HEK293 (cell line): ENCODE measurements around the gene FIBCD1.
A peak's percentile ranks its signal among the peaks of the same experiment; 100 is the strongest.

ENCODE experiments used
- CTCF ChIA-PET: fragments of 350-600 bp; formaldehyde crosslinking; extraction: SDS; loops from one replicate; lab custom pipeline; 2021; ENCODE audit warnings: antibody characterized with exemption; lab: Yijun Ruan, JAX
- POLR2A ChIA-PET: fragments of 300-600 bp; formaldehyde crosslinking; extraction: SDS; loops from one replicate; lab custom pipeline; 2020; ENCODE audit warnings: antibody characterized with exemption, inconsistent platforms; lab: Yijun Ruan, JAX
- H3K27ac ChIP-seq: fragments of 200-500 bp; sonication (Bioruptor generic); 2 replicates; pipeline ENCODE4 v1.5.1; 2014; ENCODE audit warnings: low read depth, low read length, control low read depth, inconsistent platforms; ENCODE audit errors: extremely low read depth
- H3K36me3 ChIP-seq, 2 experiments: fragments of 200-500 bp in 1 of 2; sonication (Bioruptor generic) in 1 of 2; 1 replicate in 1 of 2; 2 replicates in 1 of 2; pipeline ENCODE4 v1.5.1; 2014 to 2017; ENCODE audit warnings: inconsistent platforms in 2 of 2, low read length in 2 of 2; ENCODE audit not compliant: control insufficient read depth in 2 of 2, insufficient read depth in 1 of 2
- H3K4me1 ChIP-seq: fragments of 200-500 bp; sonication (Bioruptor generic); 2 replicates; pipeline ENCODE4 v1.5.1; 2014; ENCODE audit warnings: mild to moderate bottlenecking, low read length, inconsistent platforms; ENCODE audit not compliant: control insufficient read depth, insufficient read depth
- H3K4me3 ChIP-seq: 2 replicates; pipeline ENCODE4 v1.5.1; 2011; ENCODE audit warnings: low read depth, mild to moderate bottlenecking, control low read depth, low read length, moderate library complexity
- H3K9me3 ChIP-seq: fragments of 200-500 bp; sonication (Bioruptor generic); 2 replicates; pipeline ENCODE4 v1.5.1; 2014; ENCODE audit warnings: low read depth, low read length, inconsistent platforms; ENCODE audit not compliant: control insufficient read depth, insufficient read depth
- HOXA7 ChIP-seq: sonication (generic); formaldehyde crosslinking; IDR thresholded peaks from 2 replicates; pipeline ENCODE4 v1.8.1; 2022; ENCODE audit warnings: missing genetic modification reagents, borderline replicate concordance
- KLF1 ChIP-seq: fragments of 450-650 bp; formaldehyde crosslinking; IDR thresholded peaks from 2 replicates; pipeline ENCODE4 v1.5.1; 2016; ENCODE audit warnings: missing biosample characterization, missing genetic modification characterization
- KLF16 ChIP-seq: fragments of 450-650 bp; formaldehyde crosslinking; IDR thresholded peaks from 2 replicates; pipeline ENCODE4 v1.5.1; 2017; ENCODE audit warnings: missing biosample characterization, missing genetic modification characterization
- PATZ1 ChIP-seq: fragments of 450-650 bp; formaldehyde crosslinking; IDR thresholded peaks from 2 replicates; pipeline ENCODE4 v1.5.1; 2016; ENCODE audit warnings: missing biosample characterization, missing genetic modification characterization
- TCF7L2 ChIP-seq: IDR thresholded peaks from 2 replicates; pipeline ENCODE4 v1.6.1; 2011; ENCODE audit warnings: low read depth, mild to moderate bottlenecking, inconsistent platforms, low read length, moderate library complexity, borderline replicate concordance
- YY1 ChIP-seq: fragments of 450-650 bp; formaldehyde crosslinking; IDR thresholded peaks from 2 replicates; pipeline ENCODE4 v1.5.1; 2018; ENCODE audit warnings: missing biosample characterization, missing genetic modification characterization
- ZBTB17 ChIP-seq: fragments of 450-650 bp; formaldehyde crosslinking; IDR thresholded peaks from 2 replicates; pipeline ENCODE4 v1.5.1; 2016; ENCODE audit warnings: missing biosample characterization, missing genetic modification characterization
- ZBTB20 ChIP-seq: fragments of 450-650 bp; formaldehyde crosslinking; IDR thresholded peaks from 2 replicates; pipeline ENCODE4 v1.5.1; 2016; ENCODE audit warnings: missing biosample characterization, missing genetic modification characterization
- ZIC2 ChIP-seq: fragments of 450-650 bp; formaldehyde crosslinking; IDR thresholded peaks from 2 replicates; pipeline ENCODE4 v1.5.1; 2016; ENCODE audit warnings: missing biosample characterization, missing genetic modification characterization
- ZNF148 ChIP-seq: fragments of 450-650 bp; formaldehyde crosslinking; IDR thresholded peaks from 2 replicates; pipeline ENCODE4 v1.5.0; 2017; ENCODE audit warnings: missing biosample characterization, missing genetic modification characterization, borderline replicate concordance
- ZNF223 ChIP-seq: fragments of 450-650 bp; formaldehyde crosslinking; IDR thresholded peaks from 2 replicates; pipeline ENCODE4 v1.5.1; 2016; ENCODE audit warnings: missing biosample characterization, missing genetic modification characterization
- ZNF266 ChIP-seq: fragments of 450-650 bp; formaldehyde crosslinking; IDR thresholded peaks from 2 replicates; pipeline ENCODE4 v1.5.1; 2016; ENCODE audit warnings: missing biosample characterization, missing genetic modification characterization, low read depth
- ZNF274 ChIP-seq, 2 experiments: fragments of 200-500 bp in 1 of 2; fragments of 450-650 bp in 1 of 2; sonication (Bioruptor generic) in 1 of 2; formaldehyde crosslinking in 1 of 2; IDR thresholded peaks; 2 replicates each; pipeline versions ENCODE4 v1.5.1 to v1.6.1; 2014 to 2016; ENCODE audit warnings: borderline replicate concordance in 1 of 2, inconsistent platforms in 1 of 2, low read length in 1 of 2, missing biosample characterization in 1 of 2, missing genetic modification characterization in 1 of 2
- ZNF350 ChIP-seq: fragments of 450-650 bp; formaldehyde crosslinking; IDR thresholded peaks from 2 replicates; pipeline ENCODE4 v1.5.0; 2017; ENCODE audit warnings: missing biosample characterization, mild to moderate bottlenecking, missing genetic modification characterization
- ZNF501 ChIP-seq: fragments of 450-650 bp; formaldehyde crosslinking; IDR thresholded peaks from 2 replicates; pipeline ENCODE4 v1.5.1; 2016; ENCODE audit warnings: missing biosample characterization, missing genetic modification characterization
- ZNF549 ChIP-seq: fragments of 450-650 bp; IDR thresholded peaks from 2 replicates; pipeline ENCODE4 v1.5.1; 2018; ENCODE audit warnings: missing biosample characterization, missing genetic modification characterization, mild to moderate bottlenecking, inconsistent platforms, moderate library complexity
- ZNF561 ChIP-seq: fragments of 450-650 bp; IDR thresholded peaks from 2 replicates; pipeline ENCODE4 v1.5.1; 2018; ENCODE audit warnings: missing biosample characterization, missing genetic modification characterization, borderline replicate concordance
- ZNF645 ChIP-seq: fragments of 450-650 bp; formaldehyde crosslinking; IDR thresholded peaks from 2 replicates; pipeline ENCODE4; 2016; ENCODE audit warnings: missing biosample characterization, missing genetic modification characterization
- ZNF692 ChIP-seq: fragments of 450-650 bp; formaldehyde crosslinking; IDR thresholded peaks from 2 replicates; pipeline ENCODE4 v1.5.1; 2016; ENCODE audit warnings: missing biosample characterization, missing genetic modification characterization
- ZNF776 ChIP-seq: fragments of 450-650 bp; formaldehyde crosslinking; IDR thresholded peaks from 2 replicates; pipeline ENCODE4 v1.5.0; 2017; ENCODE audit warnings: missing biosample characterization, missing genetic modification characterization, borderline replicate concordance
- ZSCAN16 ChIP-seq: fragments of 450-650 bp; formaldehyde crosslinking; IDR thresholded peaks from 2 replicates; pipeline ENCODE4 v1.5.1; 2016; ENCODE audit warnings: missing biosample characterization, missing genetic modification characterization
- ZSCAN4 ChIP-seq: fragments of 450-650 bp; formaldehyde crosslinking; IDR thresholded peaks from 2 replicates; pipeline ENCODE4 v1.5.1; 2017; ENCODE audit warnings: missing biosample characterization, missing genetic modification characterization
- ZSCAN5A ChIP-seq: fragments of 450-650 bp; formaldehyde crosslinking; IDR thresholded peaks from 2 replicates; pipeline ENCODE4 v1.5.1; 2016; ENCODE audit warnings: missing biosample characterization, missing genetic modification characterization

Gene FIBCD1

GRCh38 chr9:130986356-130986965 lies 47.4 kb upstream of the FIBCD1 start:
- H3K4me3 ChIP-seq = no peak overlapping the region
- no peaks in the 10 kb centered on the region for H3K9me3 ChIP-seq
- POLR2A ChIA-PET = no interaction called here
- CTCF ChIA-PET = interaction anchor here (1.3 to 5.6 kb wide), 4 partner anchors 11 to 60 kb away, joined by 3 to 41 read pairs (median 7); no protein-coding TSS in a partner anchor
- no peak overlapping the region for H3K27ac ChIP-seq
- H3K36me3 ChIP-seq = no peaks in the 10 kb centered on the region
- TF ChIP-seq HOXA7 (CRISPR knock-in tag) = no peak
- TF ChIP-seq ZIC2 (tag by site-specific recombination) = peak; percentile 21; the same call in 1 of the 2 replicates
- no peaks in the 10 kb centered on the region for H3K4me1 ChIP-seq

- Histone ChIP-seq H3K27ac (no peak overlapping the region), H3K4me1 (no peaks in the 10 kb centered on the region), H3K36me3 (no peaks in the 10 kb centered on the region), H3K4me3 (no peak overlapping the region), H3K9me3 (no peaks in the 10 kb centered on the region)
- CTCF ChIA-PET = interaction anchor here (0.5 to 5.6 kb wide), 9 partner anchors 10 to 412 kb away, joined by 3 to 41 read pairs (median 4); no protein-coding TSS in a partner anchor
- POLR2A ChIA-PET = no interaction called here
- no peak for TF ChIP-seq YY1 (tag by site-specific recombination)
- TF ChIP-seq ZSCAN16 (tag by site-specific recombination) = no peak
- TF ChIP-seq ZNF274 (IDR thresholded peaks at IDR 0.05; ENCODE audit: low read length) = no peak
- no peak for TF ChIP-seq ZNF274 (tag by site-specific recombination; IDR thresholded peaks at IDR 0.05; ENCODE audit: borderline replicate concordance)
- no peak for TF ChIP-seq ZNF561 (tag by site-specific recombination)
- no peak for TF ChIP-seq KLF1 (tag by site-specific recombination)
- TF ChIP-seq ZNF350 (tag by site-specific recombination) = no peak
- no peak for TF ChIP-seq ZBTB17
- TF ChIP-seq ZNF776 (tag by site-specific recombination) = no peak
- TF ChIP-seq ZNF223 (tag by site-specific recombination) = peak; percentile 78
- TF ChIP-seq PATZ1 (tag by site-specific recombination) = no peak
- no peak for TF ChIP-seq ZNF148 (tag by site-specific recombination)
- no peak for TF ChIP-seq KLF16
- no peak for TF ChIP-seq ZNF549 (tag by site-specific recombination)
- no peak for TF ChIP-seq ZSCAN4 (tag by site-specific recombination)
- TF ChIP-seq ZBTB20 = no peak
- TF ChIP-seq ZNF692 (tag by site-specific recombination) = no peak
- TF ChIP-seq ZSCAN5A = no peak
- no peak for TF ChIP-seq ZNF501 (tag by site-specific recombination)
- no peak for TF ChIP-seq ZNF645 (tag by site-specific recombination)
- peak; percentile 97 for TF ChIP-seq ZNF266 (tag by site-specific recombination)
- TF ChIP-seq TCF7L2 = no peak
Observed at GRCh38 chr9:130985606-130986162, 46.6 kb upstream of the FIBCD1 start.
